MM.1S (cell line): ENCODE measurements around the gene MAD1L1.

Experiments
- DNase-seq: peaks from one replicate; pipeline ENCODE4 v3.0.0-alpha.2; 2015
- H2AFZ ChIP-seq: fragments of 300-600 bp; sonication (generic); 2 replicates; pipeline ENCODE4 v1.6.0; 2016; ENCODE audit warnings: antibody characterized with exemption, low read length
- H3F3A ChIP-seq: fragments of 300-600 bp; sonication (generic); 2 replicates; pipeline ENCODE4 v1.6.1; 2016; ENCODE audit warnings: mild to moderate bottlenecking, antibody characterized with exemption, low read length, moderate library complexity, mixed read lengths; ENCODE audit not compliant: insufficient read depth
- H3K27ac ChIP-seq: fragments of 300-600 bp; sonication (generic); 2 replicates; pipeline ENCODE4 v1.5.1; 2016; ENCODE audit warnings: mild to moderate bottlenecking, low read length
- H3K27me3 ChIP-seq: fragments of 300-600 bp; sonication (generic); replicated peaks from 2 replicates; pipeline ENCODE4 v1.6.0; 2016; ENCODE audit warnings: low read length; ENCODE audit not compliant: insufficient read depth
- H3K36me3 ChIP-seq: fragments of 300-600 bp; sonication (generic); replicated peaks from 2 replicates; pipeline ENCODE4 v1.6.1; 2016; ENCODE audit warnings: mild to moderate bottlenecking, low read length, mixed read lengths; ENCODE audit not compliant: insufficient read depth
- H3K4me1 ChIP-seq: fragments of 300-600 bp; sonication (generic); 2 replicates; pipeline ENCODE4 v1.6.1; 2016; ENCODE audit warnings: low read length, mixed read lengths
- H3K4me2 ChIP-seq: fragments of 300-600 bp; sonication (generic); 2 replicates; pipeline ENCODE4 v1.6.0; 2016; ENCODE audit warnings: low read depth, low read length
- H3K4me3 ChIP-seq: fragments of 300-600 bp; sonication (generic); 2 replicates; pipeline ENCODE4 v1.5.1; 2016; ENCODE audit warnings: low read length, mixed read lengths
- H3K79me2 ChIP-seq: fragments of 300-600 bp; sonication (generic); 2 replicates; pipeline ENCODE4 v1.6.1; 2016; ENCODE audit warnings: mixed run types, low read length, mixed read lengths
- H3K9ac ChIP-seq: fragments of 300-600 bp; sonication (generic); 2 replicates; pipeline ENCODE4 v1.6.1; 2016; ENCODE audit warnings: low read length, mixed read lengths
- H3K9me2 ChIP-seq: fragments of 300-600 bp; sonication (generic); replicated peaks from 2 replicates; pipeline ENCODE4 v1.6.1; 2016; ENCODE audit warnings: mild to moderate bottlenecking, low read length, mixed read lengths; ENCODE audit not compliant: insufficient read depth
- H3K9me3 ChIP-seq: fragments of 300-600 bp; sonication (generic); replicated peaks from 2 replicates; pipeline ENCODE4 v1.6.1; 2016; ENCODE audit warnings: mild to moderate bottlenecking, low read length, mixed read lengths; ENCODE audit not compliant: insufficient read depth
- H4K20me1 ChIP-seq: fragments of 300-600 bp; sonication (generic); 2 replicates; pipeline ENCODE4 v1.6.1; 2016; ENCODE audit warnings: mild to moderate bottlenecking, low read length, moderate library complexity, mixed read lengths; ENCODE audit not compliant: insufficient read depth
- CTCF ChIP-seq: fragments of 300-600 bp; sonication (generic); IDR thresholded peaks from 2 replicates; pipeline ENCODE4 v1.5.1; 2016; ENCODE audit warnings: antibody characterized with exemption, low read length, mixed read lengths
- EZH2 ChIP-seq: fragments of 300-600 bp; sonication (generic); optimal IDR thresholded peaks from 2 replicates; pipeline ENCODE3; 2017; ENCODE audit warnings: low read depth, mild to moderate bottlenecking, antibody characterized with exemption, low read length, mixed read lengths
- EZH2phosphoT487 ChIP-seq: fragments of 300-600 bp; sonication (generic); IDR thresholded peaks from 2 replicates; pipeline ENCODE4 v1.6.1; 2018; ENCODE audit warnings: antibody characterized with exemption, low read length

The MAD1L1 gene

GRCh38 chr7:2149672-2150444, 82.9 kb downstream of the MAD1L1 start:
- H3F3A ChIP-seq, result no peaks in the 10 kb centered on the region
- no peaks in the 10 kb centered on the region for H4K20me1 ChIP-seq
- no peak overlapping the region for H3K4me2 ChIP-seq
- H3K27me3 ChIP-seq, result no peaks in the 10 kb centered on the region
- no peaks in the 10 kb centered on the region for H3K9me3 ChIP-seq
- H3K36me3 ChIP-seq, result no peaks in the 10 kb centered on the region
- H3K27ac ChIP-seq, result no peak overlapping the region
- no peak for DNase-seq
- no peaks in the 10 kb centered on the region for H3K4me1 ChIP-seq
- no peaks in the 10 kb centered on the region for H3K79me2 ChIP-seq
- no peak for TF ChIP-seq CTCF
- no peak for TF ChIP-seq EZH2
- no peak for TF ChIP-seq EZH2phosphoT487
- no peak overlapping the region for H3K4me3 ChIP-seq
- no peaks in the 10 kb centered on the region for H3K9me2 ChIP-seq
- H3K9ac ChIP-seq, result no peak overlapping the region
- H2AFZ ChIP-seq, result no peak overlapping the region

GRCh38 chr7:2148814-2149213, 83.9 kb downstream of the MAD1L1 start:
- H3F3A ChIP-seq, result no peaks in the 10 kb centered on the region
- H3K9ac ChIP-seq, result no peak overlapping the region
- no peak overlapping the region for H2AFZ ChIP-seq
- no peaks in the 10 kb centered on the region for H3K4me1 ChIP-seq
- no peak overlapping the region for H3K4me2 ChIP-seq
- TF ChIP-seq EZH2phosphoT487 (no peak), EZH2 (no peak), CTCF (no peak)
- H4K20me1 ChIP-seq, result no peaks in the 10 kb centered on the region
- no peaks in the 10 kb centered on the region for H3K9me2 ChIP-seq
- H3K4me3 ChIP-seq, result no peak overlapping the region
- DNase-seq, result no peak
- H3K79me2 ChIP-seq, result no peaks in the 10 kb centered on the region
- H3K36me3 ChIP-seq, result no peaks in the 10 kb centered on the region
- H3K9me3 ChIP-seq, result no peaks in the 10 kb centered on the region
- no peaks in the 10 kb centered on the region for H3K27me3 ChIP-seq
- H3K27ac ChIP-seq, result no peak overlapping the region

GRCh38 chr7:2148189-2148588, 84.6 kb downstream of the MAD1L1 start:
- DNase-seq, result no peak
- Histone ChIP-seq H3F3A (no peaks in the 10 kb centered on the region), H3K27ac (no peak overlapping the region), H3K4me3 (no peak overlapping the region), H3K9me2 (no peaks in the 10 kb centered on the region), H4K20me1 (no peaks in the 10 kb centered on the region), H3K9me3 (no peaks in the 10 kb centered on the region), H2AFZ (no peak overlapping the region), H3K4me2 (no peak overlapping the region), H3K79me2 (no peaks in the 10 kb centered on the region), H3K27me3 (no peaks in the 10 kb centered on the region), H3K36me3 (no peaks in the 10 kb centered on the region), H3K4me1 (no peaks in the 10 kb centered on the region), H3K9ac (no peak overlapping the region)
- no peak for TF ChIP-seq EZH2
- TF ChIP-seq EZH2phosphoT487, result no peak
- no peak for TF ChIP-seq CTCF
